WERI-Rb-1 (cell line): ENCODE results near the gene OSBPL8.

ENCODE experiments used
- DNase-seq: peaks from one replicate; pipeline ENCODE4 v3.0.0-alpha.2; 2020
- H3K27ac ChIP-seq: fragments of 250-450 bp; sonication (Bioruptor Pico); 2 replicates; pipeline ENCODE4 v1.5.1; 2020; ENCODE audit warnings: mild to moderate bottlenecking, moderate library complexity
- H3K27me3 ChIP-seq: fragments of 250-450 bp; sonication (Bioruptor Pico); 2 replicates; pipeline ENCODE4 v1.5.1; 2021; ENCODE audit warnings: mild to moderate bottlenecking, low read depth, moderate library complexity; ENCODE audit not compliant: insufficient read depth, severe bottlenecking
- H3K36me3 ChIP-seq: fragments of 250-450 bp; sonication (Bioruptor Pico); 2 replicates; pipeline ENCODE4 v1.5.1; 2020; ENCODE audit warnings: mild to moderate bottlenecking, moderate library complexity
- H3K4me3 ChIP-seq: 2 replicates; pipeline ENCODE4 v1.5.1; 2011; ENCODE audit warnings: low read depth, mild to moderate bottlenecking, control low read depth, low read length
- H3K9me3 ChIP-seq: fragments of 250-450 bp; sonication (Bioruptor Pico); 2 replicates; pipeline ENCODE4 v1.5.1; 2021; ENCODE audit warnings: mild to moderate bottlenecking, moderate library complexity; ENCODE audit not compliant: severe bottlenecking
- CTCF ChIP-seq: IDR thresholded peaks from 2 replicates; pipeline ENCODE4 v1.5.1; 2011; ENCODE audit warnings: low read depth, mild to moderate bottlenecking, control low read depth, inconsistent platforms, low read length

OSBPL8 gene

GRCh38 chr12:76449583-76449982 is 110.0 kb downstream of the OSBPL8 start:
- no peak overlapping the region for H3K27ac ChIP-seq
- no peak for DNase-seq
- H3K27me3 ChIP-seq, result no peaks in the 10 kb centered on the region

GRCh38 chr12:76449016-76449415 is 110.6 kb downstream of the OSBPL8 start:
- DNase-seq, result no peak
- H3K4me3 ChIP-seq, result no peak overlapping the region
- H3K27me3 ChIP-seq, result no peaks in the 10 kb centered on the region
- TF ChIP-seq CTCF, result no peak
- H3K9me3 ChIP-seq, result no peaks in the 10 kb centered on the region
- H3K27ac ChIP-seq, result no peak overlapping the region
- H3K36me3 ChIP-seq, result peaks cover 33% of the 10 kb centered on the region

More at GRCh38 chr12:76449583-76449982, 110.0 kb downstream of the OSBPL8 start:
- Histone ChIP-seq H3K36me3 (peaks cover 33% of the 10 kb centered on the region), H3K4me3 (no peak overlapping the region), H3K9me3 (no peaks in the 10 kb centered on the region)
- no peak for TF ChIP-seq CTCF

GRCh38 chr12:76446090-76446489 is 113.5 kb downstream of the OSBPL8 start:
- H3K36me3 ChIP-seq, result peaks cover 29% of the 10 kb centered on the region
- no peak for TF ChIP-seq CTCF
- no peak overlapping the region for H3K27ac ChIP-seq
- no peak for DNase-seq
- H3K9me3 ChIP-seq, result no peaks in the 10 kb centered on the region
- no peaks in the 10 kb centered on the region for H3K27me3 ChIP-seq
- no peak overlapping the region for H3K4me3 ChIP-seq

GRCh38 chr12:76445462-76445861 is 114.1 kb downstream of the OSBPL8 start:
- Histone ChIP-seq H3K4me3 (no peak overlapping the region), H3K27me3 (no peaks in the 10 kb centered on the region), H3K27ac (no peak overlapping the region), H3K9me3 (no peaks in the 10 kb centered on the region), H3K36me3 (peaks cover 25% of the 10 kb centered on the region)
- DNase-seq, result no peak
- TF ChIP-seq CTCF, result no peak

GRCh38 chr12:76444408-76444984 is 115.1 kb downstream of the OSBPL8 start:
- Histone ChIP-seq H3K9me3 (no peaks in the 10 kb centered on the region), H3K27me3 (no peaks in the 10 kb centered on the region), H3K4me3 (no peak overlapping the region), H3K27ac (no peak overlapping the region), H3K36me3 (peaks cover 15% of the 10 kb centered on the region)
- DNase-seq, result no peak
- no peak for TF ChIP-seq CTCF

GRCh38 chr12:76441016-76441415 is 118.6 kb downstream of the OSBPL8 start:
- H3K36me3 ChIP-seq, result no peaks in the 10 kb centered on the region; the same call in none of the 2 replicates
- no peak overlapping the region for H3K27ac ChIP-seq
- no peak for DNase-seq
- H3K27me3 ChIP-seq, result no peaks in the 10 kb centered on the region
- no peak for TF ChIP-seq CTCF
- no peak overlapping the region for H3K4me3 ChIP-seq
- no peaks in the 10 kb centered on the region for H3K9me3 ChIP-seq
